IPS-20b (cell line): ENCODE results near the gene LIPI.

ENCODE experiments used
- H3K27ac ChIP-seq: one replicate; pipeline ENCODE4 v1.5.1; 2013; ENCODE audit warnings: low read length
- H3K27me3 ChIP-seq: 2 replicates; pipeline ENCODE4 v1.6.1; 2013; ENCODE audit warnings: mild to moderate bottlenecking, low read length, inconsistent platforms; ENCODE audit not compliant: insufficient read depth
- H3K36me3 ChIP-seq: 2 replicates; pipeline ENCODE4 v1.6.1; 2013; ENCODE audit warnings: low read depth, mild to moderate bottlenecking, inconsistent platforms, low read length, moderate library complexity; ENCODE audit not compliant: insufficient read depth
- H3K4me1 ChIP-seq: 2 replicates; pipeline ENCODE4 v1.6.1; 2013; ENCODE audit warnings: mild to moderate bottlenecking, control low read depth, inconsistent platforms, low read length, moderate library complexity; ENCODE audit not compliant: insufficient read depth
- H3K4me3 ChIP-seq: 2 replicates; pipeline ENCODE4 v1.5.1; 2013; ENCODE audit warnings: mild to moderate bottlenecking, low read length, inconsistent platforms
- H3K9ac ChIP-seq: 2 replicates; pipeline ENCODE4 v1.6.1; 2013; ENCODE audit warnings: low read depth, mild to moderate bottlenecking, inconsistent platforms, low read length, moderate library complexity
- H3K9me3 ChIP-seq: 2 replicates; pipeline ENCODE4 v1.6.1; 2013; ENCODE audit warnings: mild to moderate bottlenecking, low read depth, low read length, inconsistent platforms; ENCODE audit not compliant: insufficient read depth

The LIPI gene

DNA sequence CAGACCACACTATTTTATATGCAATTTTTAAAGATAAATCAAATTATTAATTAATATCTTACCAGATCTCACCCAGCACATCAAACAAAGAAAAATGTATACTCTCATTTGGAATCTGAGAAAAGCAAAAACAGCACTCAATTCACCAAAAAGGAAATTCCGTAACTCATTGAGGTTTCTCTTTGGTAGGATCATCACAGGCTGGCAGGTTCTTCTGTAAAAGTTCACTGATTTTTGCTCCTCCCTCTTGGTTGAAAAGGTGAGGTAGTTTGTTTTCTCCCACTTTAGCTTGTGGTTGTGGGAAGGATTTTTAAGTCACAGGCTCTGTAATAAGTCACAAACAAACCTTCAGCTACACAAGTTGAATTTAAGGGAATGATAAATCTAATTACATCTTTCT, at the start of gene LIPI:
Gene LIPI (minus strand): TSS at position 218 of the 400 bp plus-strand sequence. CDS start 110 bp downstream, at position 108.
- no peak within 1 kb of the TSS for H3K9ac ChIP-seq
- no peaks in the 10 kb centered on the region for H3K36me3 ChIP-seq
- H3K27ac ChIP-seq = no peak within 1 kb of the TSS
- no peaks in the 10 kb centered on the region for H3K9me3 ChIP-seq
- no peaks in the 10 kb centered on the region for H3K4me1 ChIP-seq
- no peaks in the 10 kb centered on the region for H3K27me3 ChIP-seq
- no peak within 1 kb of the TSS for H3K4me3 ChIP-seq

DNA sequence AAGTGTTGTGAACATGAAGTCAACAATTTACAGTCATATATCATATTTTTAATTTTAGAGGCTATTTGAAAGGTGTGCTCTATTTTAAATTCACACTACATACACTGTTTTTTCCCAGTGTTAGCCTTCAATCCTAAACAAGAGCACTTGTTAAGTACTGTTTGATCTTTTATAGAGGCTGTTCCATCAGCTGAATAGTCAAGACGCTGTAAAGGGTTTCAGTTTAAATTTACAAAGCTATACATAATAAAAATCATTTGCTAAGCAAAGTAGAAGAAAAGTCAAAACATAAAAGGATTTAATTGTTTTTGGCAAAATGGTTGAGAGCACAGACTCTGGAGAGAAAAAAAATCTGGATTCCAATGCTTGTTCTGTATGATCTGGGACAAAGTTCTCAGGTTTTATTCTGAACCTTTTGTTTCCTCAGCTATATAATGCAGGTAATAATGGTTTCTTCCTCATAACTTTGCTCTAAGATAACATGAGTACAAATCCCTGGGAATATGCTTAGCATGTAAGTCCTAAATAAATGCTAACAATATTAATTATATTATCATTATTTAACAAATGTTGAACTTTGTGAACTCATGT, 49.5 kb upstream of the LIPI start:
- no peaks in the 10 kb centered on the region for H3K9me3 ChIP-seq
- H3K27ac ChIP-seq = no peak overlapping the region

GRCh38 chr21:14259747-14260146, 49.0 kb upstream of the LIPI start:
- no peaks in the 10 kb centered on the region for H3K9me3 ChIP-seq
- no peaks in the 10 kb centered on the region for H3K4me1 ChIP-seq
- no peak overlapping the region for H3K9ac ChIP-seq
- no peaks in the 10 kb centered on the region for H3K36me3 ChIP-seq
- H3K4me3 ChIP-seq = no peak overlapping the region
- H3K27me3 ChIP-seq = no peaks in the 10 kb centered on the region
- H3K27ac ChIP-seq = no peak overlapping the region

More for the DNA sequence above, 49.5 kb upstream of the LIPI start:
- Histone ChIP-seq H3K36me3 (no peaks in the 10 kb centered on the region), H3K27me3 (no peaks in the 10 kb centered on the region), H3K4me1 (no peaks in the 10 kb centered on the region), H3K4me3 (no peak overlapping the region), H3K9ac (no peak overlapping the region)

GRCh38 chr21:14251336-14251735, 40.6 kb upstream of the LIPI start:
- no peaks in the 10 kb centered on the region for H3K36me3 ChIP-seq
- no peak overlapping the region for H3K4me3 ChIP-seq
- no peak overlapping the region for H3K9ac ChIP-seq
- no peaks in the 10 kb centered on the region for H3K9me3 ChIP-seq
- H3K27me3 ChIP-seq = no peaks in the 10 kb centered on the region
- H3K4me1 ChIP-seq = no peaks in the 10 kb centered on the region
- no peak overlapping the region for H3K27ac ChIP-seq

DNA sequence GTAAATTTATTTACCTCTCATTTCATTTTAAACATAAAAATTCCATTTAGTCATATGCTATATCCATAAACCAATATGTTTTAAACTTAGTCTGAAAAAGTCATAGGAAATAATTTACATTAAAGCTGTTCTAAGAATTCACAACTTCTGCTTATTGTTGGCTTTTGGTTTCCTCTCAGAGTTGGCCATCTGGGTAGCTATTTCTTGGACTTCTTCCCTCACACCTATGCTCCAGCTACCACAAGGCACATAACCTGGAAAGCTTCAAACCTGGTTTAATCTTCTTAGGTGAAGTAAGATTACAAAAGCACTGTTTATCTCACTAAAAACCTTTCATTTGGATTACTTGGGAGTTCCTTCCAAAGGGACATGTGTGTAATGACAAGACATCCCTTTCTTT, 35.0 kb upstream of the LIPI start:
- Histone ChIP-seq H3K27me3 (no peaks in the 10 kb centered on the region), H3K4me1 (no peaks in the 10 kb centered on the region), H3K9me3 (no peaks in the 10 kb centered on the region), H3K27ac (no peak overlapping the region), H3K36me3 (no peaks in the 10 kb centered on the region), H3K9ac (no peak overlapping the region), H3K4me3 (no peak overlapping the region)

GRCh38 chr21:14244911-14245310, 34.2 kb upstream of the LIPI start:
- Histone ChIP-seq H3K4me1 (no peaks in the 10 kb centered on the region), H3K27ac (no peak overlapping the region), H3K4me3 (no peak overlapping the region), H3K27me3 (no peaks in the 10 kb centered on the region), H3K9me3 (no peaks in the 10 kb centered on the region), H3K9ac (no peak overlapping the region), H3K36me3 (no peaks in the 10 kb centered on the region)

- H3K4me3 ChIP-seq = no peak overlapping the region
- H3K27me3 ChIP-seq = no peaks in the 10 kb centered on the region
- H3K27ac ChIP-seq = no peak overlapping the region
- no peaks in the 10 kb centered on the region for H3K36me3 ChIP-seq
- no peak overlapping the region for H3K9ac ChIP-seq
- H3K4me1 ChIP-seq = no peaks in the 10 kb centered on the region
- no peaks in the 10 kb centered on the region for H3K9me3 ChIP-seq
Observed at GRCh38 chr21:14243874-14244273, 33.1 kb upstream of the LIPI start.

- Histone ChIP-seq H3K27me3 (no peaks in the 10 kb centered on the region), H3K9me3 (no peaks in the 10 kb centered on the region), H3K9ac (no peak overlapping the region)
Observed at GRCh38 chr21:14243461-14243860, 32.7 kb upstream of the LIPI start.

GRCh38 chr21:14241297-14241696, 30.5 kb upstream of the LIPI start:
- H3K36me3 ChIP-seq = no peaks in the 10 kb centered on the region
- peaks cover under 1% of the 10 kb centered on the region; the same call in 1 of the 2 replicates for H3K4me1 ChIP-seq
- no peak overlapping the region for H3K27ac ChIP-seq
- H3K9ac ChIP-seq = no peak overlapping the region
- no peaks in the 10 kb centered on the region for H3K27me3 ChIP-seq
- H3K9me3 ChIP-seq = no peaks in the 10 kb centered on the region
- no peak overlapping the region for H3K4me3 ChIP-seq

More at GRCh38 chr21:14243461-14243860, 32.7 kb upstream of the LIPI start:
- Histone ChIP-seq H3K4me3 (no peak overlapping the region), H3K36me3 (no peaks in the 10 kb centered on the region), H3K27ac (no peak overlapping the region), H3K4me1 (no peaks in the 10 kb centered on the region)

DNA sequence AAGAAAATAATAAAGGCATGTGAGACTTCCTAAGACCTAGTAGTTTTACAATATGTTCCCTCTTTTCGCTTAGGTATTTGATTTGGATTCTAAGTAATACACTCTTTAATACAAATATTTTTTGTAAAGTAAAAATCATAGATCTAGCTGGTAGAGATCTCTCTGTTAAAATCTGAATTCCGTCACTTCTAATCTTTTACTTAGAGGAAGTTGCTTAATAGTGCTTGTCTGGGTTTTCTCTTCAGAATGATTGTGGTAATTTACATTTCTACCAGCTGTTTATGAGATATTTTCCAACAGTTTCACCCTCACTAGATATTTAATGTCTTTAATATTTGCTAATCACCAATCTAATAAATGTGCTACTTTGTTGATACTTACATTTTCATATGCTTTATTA, 28.5 kb upstream of the LIPI start:
- Histone ChIP-seq H3K9me3 (no peaks in the 10 kb centered on the region), H3K4me3 (no peak overlapping the region), H3K27ac (no peak overlapping the region), H3K36me3 (no peaks in the 10 kb centered on the region), H3K9ac (no peak overlapping the region), H3K27me3 (no peaks in the 10 kb centered on the region), H3K4me1 (peaks cover 3% of the 10 kb centered on the region; the same call in 1 of the 2 replicates)

GRCh38 chr21:14236180-14236579, 25.4 kb upstream of the LIPI start:
- no peak overlapping the region for H3K27ac ChIP-seq
- H3K4me1 ChIP-seq = peaks cover 3% of the 10 kb centered on the region; the same call in 1 of the 2 replicates
- no peak overlapping the region for H3K9ac ChIP-seq
- no peaks in the 10 kb centered on the region for H3K27me3 ChIP-seq
- no peak overlapping the region for H3K4me3 ChIP-seq
- H3K9me3 ChIP-seq = peaks cover 5% of the 10 kb centered on the region; the same call in 1 of the 2 replicates
- no peaks in the 10 kb centered on the region for H3K36me3 ChIP-seq

DNA sequence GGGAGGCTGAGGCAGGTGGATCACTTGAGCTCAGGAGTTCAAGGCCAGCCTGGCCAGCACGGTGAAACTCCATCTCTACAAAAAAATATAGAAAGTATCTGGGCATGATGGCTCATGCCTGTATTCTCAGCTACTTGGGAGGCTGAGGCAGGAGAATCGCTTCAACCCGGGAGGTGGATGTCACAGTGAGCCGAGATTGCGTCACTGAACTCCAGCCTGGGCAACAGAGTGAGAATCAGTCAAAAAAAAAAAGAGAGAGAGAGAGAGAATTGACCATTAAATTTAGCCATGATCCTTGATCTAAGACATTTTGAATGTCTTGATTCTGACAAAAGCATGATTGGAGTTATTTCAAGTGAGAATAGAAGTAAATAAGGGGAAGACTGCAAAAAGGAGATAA, 24.3 kb upstream of the LIPI start:
- no peak overlapping the region for H3K27ac ChIP-seq
- H3K4me3 ChIP-seq = no peak overlapping the region
- H3K9ac ChIP-seq = no peak overlapping the region
- no peaks in the 10 kb centered on the region for H3K36me3 ChIP-seq
- H3K27me3 ChIP-seq = no peaks in the 10 kb centered on the region
- H3K4me1 ChIP-seq = peaks cover 3% of the 10 kb centered on the region; the same call in 1 of the 2 replicates
- peaks cover 16% of the 10 kb centered on the region; the same call in 1 of the 2 replicates for H3K9me3 ChIP-seq
